Left ventricle myocardium inferior (tissue), 1 donor: ENCODE results near the gene ARHGAP19. TPM values are rescaled to one million over a fixed set of nuclear protein-coding genes. Genes with fewer than 3 reads are reported as not detected.

Experiments
- DNase-seq: peaks from one replicate; pipeline ENCODE4 v3.0.0-alpha.2; 2020
- H3K27ac ChIP-seq: fragments of 200-600 bp; replicated peaks from 2 replicates; pipeline ENCODE4 v1.8.0; 2021
- H3K27me3 ChIP-seq: fragments of 200-600 bp; 2 replicates; pipeline ENCODE4 v1.8.0; 2021; ENCODE audit warnings: low read depth
- H3K36me3 ChIP-seq: fragments of 200-600 bp; 2 replicates; pipeline ENCODE4 v1.8.0; 2021
- H3K4me1 ChIP-seq: fragments of 200-600 bp; 2 replicates; pipeline ENCODE4 v1.8.0; 2021
- H3K4me3 ChIP-seq: fragments of 200-600 bp; 2 replicates; pipeline ENCODE4 v1.8.0; 2021; ENCODE audit warnings: mild to moderate bottlenecking, moderate library complexity
- H3K9me3 ChIP-seq: fragments of 200-600 bp; replicated peaks from 2 replicates; pipeline ENCODE4 v1.8.0; 2021
- intact Hi-C: fragments of 100-400 bp; cut with micrococcal nuclease; formaldehyde crosslinking; loops from one replicate; pipeline ENCODE4 v1.11.0; 2022
- total RNA-seq: library from RNA; stranded (reverse); fragmentation: NEBNext Ultra II Directional; extraction: Animal tissue kit (Norgen Biotek cat#: 25700); gene quantifications from one replicate; pipeline ENCODE4 v1.2.1, GENCODE V29; 2021
- TF ChIP-seq, protein P1 (sequence below): fragments of 200-600 bp; IDR thresholded peaks from 2 replicates; pipeline ENCODE4 v1.8.0; 2021; ENCODE audit warnings: antibody characterized with exemption, mild to moderate bottlenecking, borderline replicate concordance
- donor health status: DM: no; HTN: yes; CAD: no; lungs with severe emphysema.

The ARHGAP19 gene
- total RNA-seq, 1 donor from 2014 or later: 4.2 TPM

DNA sequence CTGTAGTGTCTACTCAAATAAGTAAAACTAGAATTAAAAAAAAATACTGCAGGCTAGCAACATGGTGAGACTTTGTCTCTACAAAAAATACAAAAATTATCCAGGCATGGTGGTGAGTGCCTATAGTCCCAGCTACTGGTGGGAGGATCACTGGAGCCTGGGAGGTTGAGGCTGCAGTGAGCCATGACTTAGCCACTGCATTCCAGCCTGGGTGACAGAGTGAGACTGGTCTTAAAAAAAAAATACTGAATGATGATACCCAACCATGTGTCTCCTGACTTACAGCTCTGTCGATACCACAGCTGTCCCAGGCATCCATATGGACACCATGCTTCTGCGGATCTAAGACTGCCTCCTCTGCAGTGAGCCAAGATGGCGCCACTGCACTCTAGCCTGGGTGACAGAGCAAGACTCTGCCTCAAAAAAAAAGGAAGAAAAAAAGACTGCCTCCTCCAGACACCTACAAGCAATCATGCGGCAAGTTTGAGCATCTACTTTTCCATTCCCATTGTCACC lies 18.7 kb upstream of the ARHGAP19 start:
- Histone ChIP-seq H3K4me1 (no peaks in the 10 kb centered on the region), H3K9me3 (no peaks in the 10 kb centered on the region), H3K36me3 (no peaks in the 10 kb centered on the region), H3K4me3 (no peak overlapping the region), H3K27ac (no peak overlapping the region), H3K27me3 (no peaks in the 10 kb centered on the region)
- TF ChIP-seq, protein P1, sequence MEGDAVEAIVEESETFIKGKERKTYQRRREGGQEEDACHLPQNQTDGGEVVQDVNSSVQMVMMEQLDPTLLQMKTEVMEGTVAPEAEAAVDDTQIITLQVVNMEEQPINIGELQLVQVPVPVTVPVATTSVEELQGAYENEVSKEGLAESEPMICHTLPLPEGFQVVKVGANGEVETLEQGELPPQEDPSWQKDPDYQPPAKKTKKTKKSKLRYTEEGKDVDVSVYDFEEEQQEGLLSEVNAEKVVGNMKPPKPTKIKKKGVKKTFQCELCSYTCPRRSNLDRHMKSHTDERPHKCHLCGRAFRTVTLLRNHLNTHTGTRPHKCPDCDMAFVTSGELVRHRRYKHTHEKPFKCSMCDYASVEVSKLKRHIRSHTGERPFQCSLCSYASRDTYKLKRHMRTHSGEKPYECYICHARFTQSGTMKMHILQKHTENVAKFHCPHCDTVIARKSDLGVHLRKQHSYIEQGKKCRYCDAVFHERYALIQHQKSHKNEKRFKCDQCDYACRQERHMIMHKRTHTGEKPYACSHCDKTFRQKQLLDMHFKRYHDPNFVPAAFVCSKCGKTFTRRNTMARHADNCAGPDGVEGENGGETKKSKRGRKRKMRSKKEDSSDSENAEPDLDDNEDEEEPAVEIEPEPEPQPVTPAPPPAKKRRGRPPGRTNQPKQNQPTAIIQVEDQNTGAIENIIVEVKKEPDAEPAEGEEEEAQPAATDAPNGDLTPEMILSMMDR: no peak
- intact Hi-C loops: no loop called here
- no peak for DNase-seq

DNA sequence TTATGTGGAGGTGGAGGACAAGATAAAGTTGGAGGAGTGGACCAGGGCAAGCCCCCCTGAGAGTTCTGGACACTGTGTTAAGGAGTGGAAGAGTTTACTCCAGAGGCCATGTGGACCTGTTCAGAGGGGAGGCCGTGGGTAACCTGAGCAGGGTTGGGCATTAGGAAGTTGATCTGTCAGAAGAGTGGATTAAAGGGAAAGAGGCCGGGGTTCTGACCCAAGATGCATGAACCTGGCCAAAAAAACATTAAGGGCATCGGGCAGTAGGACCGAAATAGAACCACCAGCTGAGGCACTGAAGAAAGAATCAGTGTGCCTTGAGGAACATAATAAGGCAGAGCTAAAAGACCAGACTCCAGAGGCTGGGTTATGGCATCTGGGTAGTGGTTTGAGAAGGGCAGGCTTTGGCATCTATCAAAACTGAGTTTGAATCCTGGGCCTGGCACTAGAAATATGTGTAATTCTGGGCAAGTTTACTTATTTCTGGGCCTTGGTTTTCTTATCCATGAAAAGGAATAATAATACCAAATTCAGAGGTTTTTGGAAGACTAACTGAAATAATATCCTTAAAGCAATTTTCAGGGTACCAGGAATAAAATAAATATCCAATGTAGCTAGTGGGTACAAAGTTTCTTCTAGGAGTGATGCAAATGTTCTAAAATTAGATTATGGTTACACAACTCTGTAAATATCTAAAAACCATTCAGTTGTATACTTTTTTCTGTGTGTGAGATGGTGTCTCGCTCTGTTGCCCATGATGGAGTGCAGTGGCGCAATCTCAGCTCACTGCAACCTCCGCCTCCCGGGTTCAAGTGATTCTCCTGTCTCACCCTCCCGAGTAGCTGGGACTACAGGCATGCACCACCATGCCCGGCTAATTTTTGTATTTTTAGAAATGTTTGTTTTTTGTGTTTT lies 15.7 kb upstream of the ARHGAP19 start:
- TF ChIP-seq, protein P1: no peak
- H3K36me3 ChIP-seq: no peaks in the 10 kb centered on the region
- no peak overlapping the region for H3K27ac ChIP-seq
- intact Hi-C loops: no loop called here
- DNase-seq: no peak
- no peaks in the 10 kb centered on the region for H3K27me3 ChIP-seq
- no peak overlapping the region for H3K4me3 ChIP-seq
- no peaks in the 10 kb centered on the region for H3K9me3 ChIP-seq
- H3K4me1 ChIP-seq: no peaks in the 10 kb centered on the region

DNA sequence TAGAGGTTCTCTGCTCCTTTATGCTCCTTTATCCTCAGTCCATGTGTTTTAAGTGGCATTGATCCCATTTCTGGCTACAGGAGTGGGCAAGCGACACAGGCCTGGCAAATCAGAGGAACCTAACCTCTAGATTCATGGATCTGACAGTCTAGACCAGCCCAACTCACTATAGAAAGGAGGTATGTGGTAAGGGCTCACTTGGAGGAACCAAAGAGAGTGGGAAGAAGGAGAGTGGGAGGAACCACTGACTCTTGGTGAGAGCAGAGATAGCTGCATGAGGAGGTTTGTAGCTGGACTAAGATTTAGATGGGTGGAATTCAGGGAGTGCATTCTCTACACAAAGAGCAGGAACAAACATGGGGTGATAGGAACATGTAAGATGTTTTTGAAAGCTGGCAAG lies 15.0 kb upstream of the ARHGAP19 start:
- H3K27ac ChIP-seq: no peak overlapping the region
- DNase-seq: no peak
- H3K36me3 ChIP-seq: no peaks in the 10 kb centered on the region
- intact Hi-C loops: no loop called here
- TF ChIP-seq, protein P1: no peak
- no peaks in the 10 kb centered on the region for H3K4me1 ChIP-seq
- H3K4me3 ChIP-seq: no peak overlapping the region
- no peaks in the 10 kb centered on the region for H3K27me3 ChIP-seq
- H3K9me3 ChIP-seq: no peaks in the 10 kb centered on the region

DNA sequence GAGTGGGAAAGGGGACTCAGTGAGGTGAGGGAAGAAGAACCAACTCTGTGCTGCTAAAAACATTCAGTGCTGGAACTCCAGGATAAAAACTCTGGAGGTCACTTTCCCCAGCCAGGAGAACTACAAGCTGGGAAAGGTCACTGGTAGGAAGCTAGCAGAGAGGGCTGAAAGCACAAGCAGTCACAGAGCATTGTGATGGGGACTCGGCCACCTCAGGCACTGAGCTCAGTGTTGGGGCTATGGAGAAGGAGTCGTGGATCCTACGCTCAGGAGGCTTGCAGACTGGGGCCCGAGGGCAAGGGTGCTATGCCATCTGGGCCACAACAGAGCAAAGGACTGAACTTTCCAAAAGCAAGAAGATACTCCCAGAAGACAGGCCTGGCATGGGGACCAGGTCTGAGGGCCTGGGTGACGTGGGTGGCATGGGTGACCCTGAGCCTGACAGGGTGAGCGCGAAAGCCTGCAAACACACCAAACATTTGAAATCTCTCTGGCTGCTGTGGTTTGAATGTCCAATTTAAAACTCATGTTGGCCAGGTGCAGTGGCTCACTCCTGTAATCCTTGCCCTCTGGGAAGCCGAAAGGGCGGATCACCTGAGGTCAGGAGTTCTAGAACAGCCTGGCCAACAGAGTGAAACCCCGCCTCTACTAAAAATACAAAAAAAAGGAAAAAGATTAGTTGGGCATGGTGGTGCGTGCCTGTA lies 9.8 kb upstream of the ARHGAP19 start:
- TF ChIP-seq, protein P1: no peak
- intact Hi-C loops: no loop called here
- H3K27ac ChIP-seq: no peak overlapping the region
- DNase-seq: no peak
- no peaks in the 10 kb centered on the region for H3K27me3 ChIP-seq
- H3K4me1 ChIP-seq: no peaks in the 10 kb centered on the region
- no peak overlapping the region for H3K4me3 ChIP-seq
- H3K9me3 ChIP-seq: no peaks in the 10 kb centered on the region
- H3K36me3 ChIP-seq: no peaks in the 10 kb centered on the region

DNA sequence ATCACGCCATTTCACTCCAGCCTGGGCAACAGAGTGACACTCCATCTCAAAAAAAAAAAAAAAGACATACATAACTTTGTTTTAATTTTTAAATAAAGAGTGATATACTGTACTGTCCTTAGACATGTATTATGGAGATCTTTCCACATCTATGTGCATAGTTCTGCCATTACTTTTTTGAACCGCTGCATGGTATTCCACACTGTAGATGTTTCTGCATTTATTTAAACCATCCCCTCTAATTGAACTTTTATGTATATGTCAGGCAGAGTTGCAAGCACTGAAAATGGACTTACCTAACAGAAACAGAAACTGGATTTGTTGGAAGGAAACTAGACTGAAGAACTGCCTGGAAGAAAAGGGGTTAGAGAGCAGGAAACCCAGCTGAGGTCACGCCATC lies 8.5 kb upstream of the ARHGAP19 start:
- Histone ChIP-seq H3K27me3 (no peaks in the 10 kb centered on the region), H3K9me3 (no peaks in the 10 kb centered on the region), H3K27ac (no peak overlapping the region), H3K36me3 (no peaks in the 10 kb centered on the region), H3K4me3 (no peak overlapping the region), H3K4me1 (no peaks in the 10 kb centered on the region)
- no peak for DNase-seq
- TF ChIP-seq, protein P1: no peak
- intact Hi-C loops: no loop called here
